ENCODE data around the gene CCDC107. TPM values are rescaled to one million over a fixed set of nuclear protein-coding genes. Genes with fewer than 3 reads are reported as not detected.

The CCDC107 gene
- polyA plus RNA-seq, 2 of the 4 experiments (the other 2 are of a cell fraction), result 13.3 to 20.7 TPM

DNA sequence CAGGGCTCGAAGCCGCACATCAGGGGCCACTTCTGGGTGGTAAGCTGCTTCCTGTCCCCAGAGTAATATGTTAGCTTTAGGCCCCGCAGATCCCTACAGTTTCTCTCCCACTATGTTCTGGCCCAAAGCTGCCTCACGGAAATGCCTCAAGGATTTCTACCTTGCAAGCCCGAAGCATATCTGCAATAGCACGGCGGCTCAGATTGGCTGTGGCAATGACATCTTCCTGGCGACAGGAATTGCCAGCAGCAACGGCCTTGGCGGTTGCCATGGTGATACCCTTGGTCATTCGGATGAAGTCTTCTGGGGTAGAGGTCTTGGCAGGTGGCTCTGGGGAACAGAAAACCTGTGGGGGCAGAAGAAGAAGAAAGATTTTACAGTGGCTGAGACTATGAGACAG is 41.9 kb downstream of the CCDC107 start:
- H3K4me1 ChIP-seq, result peaks cover 14% of the 10 kb centered on the region
- H3K4me3 ChIP-seq, result no peak overlapping the region
- CTCF ChIA-PET, result interaction anchor here (1.1 to 32.5 kb wide), 5 partner anchors 18 to 53 kb away, joined by 3 to 758 read pairs (median 7); partner anchors contain the start of genes CCDC107, CREB3, RMRP and TLN1
- FAIRE-seq (no peak), DNase-seq (ENCODE audit: low read depth in 1 of 2, low spot score in 1 of 2) (no peak), ATAC-seq (no peak)
- WGBS (ENCODE audit: missing lambda C conversion rate), result 94% methylated on average over 11 of the region's 11 CpGs
- H3K9me3 ChIP-seq, result no peaks in the 10 kb centered on the region
- no peak overlapping the region for H3K27ac ChIP-seq
- POLR2A ChIA-PET, result no interaction called here
- TF ChIP-seq GATA3 (IDR thresholded peaks at IDR 0.05; ENCODE audit: borderline replicate concordance) (no peak), FOSB (CRISPR knock-in tag; IDR thresholded peaks at IDR 0.05) (no peak), HEYL (CRISPR knock-in tag; IDR thresholded peaks at IDR 0.05) (no peak), SREBF2 (IDR thresholded peaks at IDR 0.05) (no peak), TFCP2L1 (CRISPR knock-in tag; IDR thresholded peaks at IDR 0.05) (no peak), HDAC2 (IDR thresholded peaks at IDR 0.05) (no peak), RFX5 (IDR thresholded peaks at IDR 0.05) (no peak), NR3C1 (IDR thresholded peaks at IDR 0.05) (no peak), MAFK (IDR thresholded peaks at IDR 0.05; ENCODE audit: partially characterized antibody) (no peak), PHF8 (IDR thresholded peaks at IDR 0.05; ENCODE audit: borderline replicate concordance, low read depth) (no peak)
- TF ChIP-seq, protein P1, sequence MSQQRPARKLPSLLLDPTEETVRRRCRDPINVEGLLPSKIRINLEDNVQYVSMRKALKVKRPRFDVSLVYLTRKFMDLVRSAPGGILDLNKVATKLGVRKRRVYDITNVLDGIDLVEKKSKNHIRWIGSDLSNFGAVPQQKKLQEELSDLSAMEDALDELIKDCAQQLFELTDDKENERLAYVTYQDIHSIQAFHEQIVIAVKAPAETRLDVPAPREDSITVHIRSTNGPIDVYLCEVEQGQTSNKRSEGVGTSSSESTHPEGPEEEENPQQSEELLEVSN (IDR thresholded peaks at IDR 0.05; ENCODE audit: borderline replicate concordance, low read depth), result no peak
- no peak overlapping the region for H3K4me2 ChIP-seq

DNA sequence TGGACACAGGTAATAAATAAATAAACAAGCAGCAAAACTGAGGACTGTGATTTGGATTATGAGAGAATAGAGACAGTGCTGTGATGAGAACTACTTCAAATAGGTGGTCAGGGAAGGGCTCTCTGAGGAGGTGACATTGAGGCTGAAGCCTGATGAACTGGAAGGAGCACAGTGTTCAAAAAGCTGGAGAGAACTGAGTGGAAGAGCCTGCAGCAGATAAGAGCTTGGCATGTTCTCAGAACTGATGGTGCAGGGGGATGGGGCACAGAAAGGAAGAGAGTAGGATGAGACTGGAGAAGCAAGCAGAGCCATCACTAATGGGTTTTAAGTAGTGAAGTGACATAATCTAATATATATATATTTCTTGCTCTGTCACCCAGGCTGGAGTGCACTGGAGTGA is 42.9 kb downstream of the CCDC107 start:
- ATAC-seq (no peak), FAIRE-seq (no peak), DNase-seq (ENCODE audit: low read depth in 1 of 2, low spot score in 1 of 2) (no peak)
- ChIA-PET POLR2A (no interaction called here), CTCF (interaction anchor here (1.1 to 32.5 kb wide), 8 partner anchors 17 to 90 kb away, joined by 3 to 758 read pairs (median 5); partner anchors contain the start of genes ARHGEF39, CCDC107, CREB3 and RMRP)
- no peak for TF ChIP-seq CHD4 (IDR thresholded peaks at IDR 0.05; ENCODE audit: borderline replicate concordance)
- no peak for TF ChIP-seq FOSB (CRISPR knock-in tag; IDR thresholded peaks at IDR 0.05)
- no peak for TF ChIP-seq HOXB13 (CRISPR knock-in tag; IDR thresholded peaks at IDR 0.05; ENCODE audit: low read depth)
- no peak for TF ChIP-seq MYC (IDR thresholded peaks at IDR 0.05; ENCODE audit: borderline replicate concordance, low read length)
- no peak for TF ChIP-seq TFCP2L1 (CRISPR knock-in tag; IDR thresholded peaks at IDR 0.05)
- TF ChIP-seq GATA3 (IDR thresholded peaks at IDR 0.05; ENCODE audit: borderline replicate concordance), result no peak
- TF ChIP-seq FOSL2 (IDR thresholded peaks at IDR 0.05), result no peak
- TF ChIP-seq FOSL2 (CRISPR knock-in tag; IDR thresholded peaks at IDR 0.05), result no peak
- no peak for TF ChIP-seq HEYL (CRISPR knock-in tag; IDR thresholded peaks at IDR 0.05)
- no peak for TF ChIP-seq FOXS1 (CRISPR knock-in tag; IDR thresholded peaks at IDR 0.05)
- no peak for TF ChIP-seq TP53 (CRISPR knock-in tag; IDR thresholded peaks at IDR 0.05)
- TF ChIP-seq, protein P2, sequence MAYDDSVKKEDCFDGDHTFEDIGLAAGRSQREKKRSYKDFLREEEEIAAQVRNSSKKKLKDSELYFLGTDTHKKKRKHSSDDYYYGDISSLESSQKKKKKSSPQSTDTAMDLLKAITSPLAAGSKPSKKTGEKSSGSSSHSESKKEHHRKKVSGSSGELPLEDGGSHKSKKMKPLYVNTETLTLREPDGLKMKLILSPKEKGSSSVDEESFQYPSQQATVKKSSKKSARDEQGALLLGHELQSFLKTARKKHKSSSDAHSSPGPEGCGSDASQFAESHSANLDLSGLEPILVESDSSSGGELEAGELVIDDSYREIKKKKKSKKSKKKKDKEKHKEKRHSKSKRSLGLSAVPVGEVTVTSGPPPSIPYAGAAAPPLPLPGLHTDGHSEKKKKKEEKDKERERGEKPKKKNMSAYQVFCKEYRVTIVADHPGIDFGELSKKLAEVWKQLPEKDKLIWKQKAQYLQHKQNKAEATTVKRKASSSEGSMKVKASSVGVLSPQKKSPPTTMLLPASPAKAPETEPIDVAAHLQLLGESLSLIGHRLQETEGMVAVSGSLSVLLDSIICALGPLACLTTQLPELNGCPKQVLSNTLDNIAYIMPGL (CRISPR knock-in tag; IDR thresholded peaks at IDR 0.05; ENCODE audit: borderline replicate concordance), result no peak
- no peak for TF ChIP-seq EHF (CRISPR knock-in tag; IDR thresholded peaks at IDR 0.05)
- no peak for TF ChIP-seq POLR2AphosphoS2 (conservative IDR thresholded peaks at IDR 0.05; ENCODE audit: low read length)
- no peak for TF ChIP-seq EP300 (IDR thresholded peaks at IDR 0.05)
- no peak for TF ChIP-seq MAZ (IDR thresholded peaks at IDR 0.05; ENCODE audit: borderline replicate concordance, low read depth, low read length)
- TF ChIP-seq, protein P3, sequence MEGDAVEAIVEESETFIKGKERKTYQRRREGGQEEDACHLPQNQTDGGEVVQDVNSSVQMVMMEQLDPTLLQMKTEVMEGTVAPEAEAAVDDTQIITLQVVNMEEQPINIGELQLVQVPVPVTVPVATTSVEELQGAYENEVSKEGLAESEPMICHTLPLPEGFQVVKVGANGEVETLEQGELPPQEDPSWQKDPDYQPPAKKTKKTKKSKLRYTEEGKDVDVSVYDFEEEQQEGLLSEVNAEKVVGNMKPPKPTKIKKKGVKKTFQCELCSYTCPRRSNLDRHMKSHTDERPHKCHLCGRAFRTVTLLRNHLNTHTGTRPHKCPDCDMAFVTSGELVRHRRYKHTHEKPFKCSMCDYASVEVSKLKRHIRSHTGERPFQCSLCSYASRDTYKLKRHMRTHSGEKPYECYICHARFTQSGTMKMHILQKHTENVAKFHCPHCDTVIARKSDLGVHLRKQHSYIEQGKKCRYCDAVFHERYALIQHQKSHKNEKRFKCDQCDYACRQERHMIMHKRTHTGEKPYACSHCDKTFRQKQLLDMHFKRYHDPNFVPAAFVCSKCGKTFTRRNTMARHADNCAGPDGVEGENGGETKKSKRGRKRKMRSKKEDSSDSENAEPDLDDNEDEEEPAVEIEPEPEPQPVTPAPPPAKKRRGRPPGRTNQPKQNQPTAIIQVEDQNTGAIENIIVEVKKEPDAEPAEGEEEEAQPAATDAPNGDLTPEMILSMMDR (IDR thresholded peaks at IDR 0.05), result no peak
- no peak for TF ChIP-seq RCOR1 (IDR thresholded peaks at IDR 0.05; ENCODE audit: low read depth, low read length)
- no peak for TF ChIP-seq RARB (CRISPR knock-in tag; IDR thresholded peaks at IDR 0.05)
- TF ChIP-seq, protein P4, sequence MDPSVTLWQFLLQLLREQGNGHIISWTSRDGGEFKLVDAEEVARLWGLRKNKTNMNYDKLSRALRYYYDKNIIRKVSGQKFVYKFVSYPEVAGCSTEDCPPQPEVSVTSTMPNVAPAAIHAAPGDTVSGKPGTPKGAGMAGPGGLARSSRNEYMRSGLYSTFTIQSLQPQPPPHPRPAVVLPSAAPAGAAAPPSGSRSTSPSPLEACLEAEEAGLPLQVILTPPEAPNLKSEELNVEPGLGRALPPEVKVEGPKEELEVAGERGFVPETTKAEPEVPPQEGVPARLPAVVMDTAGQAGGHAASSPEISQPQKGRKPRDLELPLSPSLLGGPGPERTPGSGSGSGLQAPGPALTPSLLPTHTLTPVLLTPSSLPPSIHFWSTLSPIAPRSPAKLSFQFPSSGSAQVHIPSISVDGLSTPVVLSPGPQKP (IDR thresholded peaks at IDR 0.05; ENCODE audit: low read depth, low read length), result no peak
- TF ChIP-seq CHD2 (IDR thresholded peaks at IDR 0.05; ENCODE audit: low read length, partially characterized antibody), result no peak
- Histone ChIP-seq H3K4me2 (no peak overlapping the region), H3K9me3 (no peaks in the 10 kb centered on the region), H3K4me3 (no peak overlapping the region), H3K27ac (no peak overlapping the region), H3K4me1 (peaks cover 9% of the 10 kb centered on the region)

All from A549 (cell line).